ENCODE results near the gene APBB2.
A peak's percentile ranks its signal among the peaks of the same experiment; 100 is the strongest.

The APBB2 gene

GRCh38 chr4:40782876-40783275 is 431.5 kb downstream of the APBB2 start:
- DNase-seq (ENCODE audit: low spot score): no peak
- TF ChIP-seq, protein P1, sequence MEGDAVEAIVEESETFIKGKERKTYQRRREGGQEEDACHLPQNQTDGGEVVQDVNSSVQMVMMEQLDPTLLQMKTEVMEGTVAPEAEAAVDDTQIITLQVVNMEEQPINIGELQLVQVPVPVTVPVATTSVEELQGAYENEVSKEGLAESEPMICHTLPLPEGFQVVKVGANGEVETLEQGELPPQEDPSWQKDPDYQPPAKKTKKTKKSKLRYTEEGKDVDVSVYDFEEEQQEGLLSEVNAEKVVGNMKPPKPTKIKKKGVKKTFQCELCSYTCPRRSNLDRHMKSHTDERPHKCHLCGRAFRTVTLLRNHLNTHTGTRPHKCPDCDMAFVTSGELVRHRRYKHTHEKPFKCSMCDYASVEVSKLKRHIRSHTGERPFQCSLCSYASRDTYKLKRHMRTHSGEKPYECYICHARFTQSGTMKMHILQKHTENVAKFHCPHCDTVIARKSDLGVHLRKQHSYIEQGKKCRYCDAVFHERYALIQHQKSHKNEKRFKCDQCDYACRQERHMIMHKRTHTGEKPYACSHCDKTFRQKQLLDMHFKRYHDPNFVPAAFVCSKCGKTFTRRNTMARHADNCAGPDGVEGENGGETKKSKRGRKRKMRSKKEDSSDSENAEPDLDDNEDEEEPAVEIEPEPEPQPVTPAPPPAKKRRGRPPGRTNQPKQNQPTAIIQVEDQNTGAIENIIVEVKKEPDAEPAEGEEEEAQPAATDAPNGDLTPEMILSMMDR (IDR thresholded peaks at IDR 0.05; ENCODE audit: extremely low read depth, missing control alignments): no peak

DNA sequence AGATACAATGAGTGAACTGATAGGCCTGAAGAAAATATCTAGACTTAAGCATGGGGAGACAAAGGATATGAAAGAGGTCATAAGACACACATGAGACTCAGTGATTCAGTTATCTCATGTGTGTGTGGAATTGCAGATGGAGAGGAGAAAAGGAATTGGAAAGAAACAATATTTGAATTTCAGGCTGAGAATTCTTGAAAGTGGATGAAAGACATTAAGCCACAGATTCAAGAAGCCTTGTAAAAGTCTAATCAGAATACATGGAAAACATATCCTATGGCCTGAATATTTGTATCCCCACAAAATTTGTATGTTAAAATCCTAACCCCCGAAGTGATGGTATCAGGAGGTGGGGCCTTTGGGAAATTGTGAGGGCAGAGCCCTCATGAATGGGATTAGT is 436.3 kb downstream of the APBB2 start:
- TF ChIP-seq, protein P1 (IDR thresholded peaks at IDR 0.05; ENCODE audit: extremely low read depth, missing control alignments): no peak
- no peak for DNase-seq (ENCODE audit: low spot score)

DNA sequence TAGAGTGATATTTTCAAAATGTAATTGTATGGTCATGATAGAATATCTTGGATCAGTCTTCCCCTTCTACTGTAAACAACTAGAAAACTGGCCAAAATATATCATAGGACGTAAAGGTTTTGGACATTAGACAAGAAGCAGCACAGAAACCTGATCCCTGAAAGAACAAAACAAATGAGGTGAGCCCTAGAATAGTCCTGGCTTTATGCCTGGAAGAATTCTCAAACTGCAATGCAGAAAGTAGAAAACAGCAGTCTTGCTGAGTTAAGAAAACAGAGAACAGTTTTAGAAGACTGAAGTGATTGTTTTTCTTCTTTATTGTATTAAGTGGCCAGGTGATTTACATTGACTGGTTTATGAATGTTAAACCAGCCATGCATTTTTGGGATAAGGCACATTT is 445.1 kb downstream of the APBB2 start:
- DNase-seq (ENCODE audit: low spot score): no peak
- TF ChIP-seq, protein P1 (IDR thresholded peaks at IDR 0.05; ENCODE audit: extremely low read depth, missing control alignments): no peak

DNA sequence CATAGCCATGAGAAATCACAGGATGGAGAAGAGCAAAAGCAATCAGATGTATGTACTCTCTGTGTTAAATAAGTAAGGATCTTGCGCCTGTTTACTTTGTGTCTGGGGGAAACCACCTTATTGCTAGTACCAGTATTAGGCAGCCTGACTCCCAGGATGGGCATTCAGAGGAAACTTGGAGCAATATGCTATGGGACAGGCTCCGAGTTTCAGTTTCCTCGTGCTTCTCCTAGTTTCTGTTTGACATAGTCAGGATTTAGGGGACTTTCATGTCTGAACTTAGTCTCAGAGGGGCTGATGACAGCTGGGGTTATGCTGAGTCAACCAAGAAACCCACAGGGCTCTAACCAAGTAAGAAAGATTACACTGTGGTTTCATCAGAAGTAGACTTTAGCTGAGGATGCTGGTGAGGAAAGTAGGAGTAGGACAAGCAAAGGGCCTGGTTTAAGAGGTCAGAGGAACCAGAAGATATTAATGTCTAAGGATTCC is 451.1 kb downstream of the APBB2 start:
- TF ChIP-seq, protein P1 (IDR thresholded peaks at IDR 0.05; ENCODE audit: extremely low read depth, missing control alignments): no peak
- DNase-seq (ENCODE audit: low spot score): peak; percentile 75

Data from GM20000 (cell line).